PC-9 (cell line): ENCODE results near the gene UBL4A. TPM values are rescaled to one million over a fixed set of nuclear protein-coding genes. Genes with fewer than 3 reads are reported as not detected.

ENCODE experiments used
- BruUV-seq: library from RNA; stranded (reverse); fragments of 400-500 nt; replicated peaks from 2 replicates; lab custom pipeline; 2021; lab: Mats Ljungman, UMichigan
- CTCF ChIA-PET: fragments of 300-600 bp; sonication (Branson Sonifier 250); formaldehyde crosslinking; loops from one replicate; lab custom pipeline; 2022; ENCODE audit warnings: antibody characterized with exemption; lab: Charles Lee
- POLR2A ChIA-PET: fragments of 300-600 bp; sonication (Branson Sonifier 250); formaldehyde crosslinking; loops from one replicate; lab custom pipeline; 2022; ENCODE audit warnings: antibody characterized with exemption; ENCODE audit not compliant: unreplicated experiment; lab: Charles Lee
- DNase-seq, 2 experiments: peaks; one replicate each; pipeline versions ENCODE4 v3.0.0 to v3.0.0-alpha.2; 2015 to 2022; ENCODE audit warnings: mixed read lengths in 1 of 2
- H2AFZ ChIP-seq: fragments of 200-600 bp; sonication (generic); 2 replicates; pipeline ENCODE4 v1.8.1; 2017; ENCODE audit warnings: antibody characterized with exemption
- H3F3A ChIP-seq: fragments of 200-600 bp; sonication (generic); 2 replicates; pipeline ENCODE4 v1.8.1; 2017; ENCODE audit warnings: antibody characterized with exemption, mild to moderate bottlenecking, low read depth; ENCODE audit not compliant: insufficient read depth
- H3K27ac ChIP-seq: fragments of 200-600 bp; sonication (generic); 2 replicates; pipeline ENCODE4 v1.6.1; 2016; ENCODE audit warnings: mixed run types
- H3K27me3 ChIP-seq: fragments of 200-600 bp; sonication (generic); 2 replicates; pipeline ENCODE4 v1.6.1; 2016; ENCODE audit warnings: low read depth, mixed run types; ENCODE audit not compliant: insufficient read depth
- H3K36me3 ChIP-seq: fragments of 200-600 bp; sonication (generic); 2 replicates; pipeline ENCODE4 v1.6.1; 2016; ENCODE audit warnings: low read depth, mixed run types
- H3K4me1 ChIP-seq: fragments of 200-600 bp; sonication (generic); replicated peaks from 2 replicates; pipeline ENCODE4 v1.6.1; 2016; ENCODE audit warnings: mixed run types; ENCODE audit not compliant: insufficient read depth
- H3K4me2 ChIP-seq: fragments of 200-600 bp; sonication (generic); 2 replicates; pipeline ENCODE4 v1.6.1; 2017; ENCODE audit warnings: mixed run types
- H3K4me3 ChIP-seq: fragments of 200-600 bp; sonication (generic); 2 replicates; pipeline ENCODE4 v1.6.1; 2016; ENCODE audit warnings: mixed run types
- H3K79me2 ChIP-seq: fragments of 200-600 bp; sonication (generic); 2 replicates; pipeline ENCODE4 v1.6.1; 2017; ENCODE audit warnings: low read depth, mixed run types
- H3K9me2 ChIP-seq: fragments of 200-600 bp; sonication (generic); 2 replicates; pipeline ENCODE4 v1.8.1; 2017; ENCODE audit warnings: mild to moderate bottlenecking; ENCODE audit not compliant: insufficient read depth
- H3K9me3 ChIP-seq: fragments of 200-600 bp; sonication (generic); 2 replicates; pipeline ENCODE4 v1.8.1; 2016; ENCODE audit warnings: low read depth; ENCODE audit not compliant: insufficient read depth
- H4K20me1 ChIP-seq: fragments of 200-600 bp; sonication (generic); 2 replicates; pipeline ENCODE4 v1.8.1; 2017; ENCODE audit not compliant: insufficient read depth
- CTCF ChIP-seq: fragments of 200-600 bp; sonication (generic); conservative IDR thresholded peaks from 2 replicates; pipeline ENCODE4 v1.6.1; 2017; ENCODE audit warnings: mixed run types, antibody characterized with exemption, mild to moderate bottlenecking, moderate library complexity
- EZH2 ChIP-seq: fragments of 200-600 bp; sonication (generic); IDR thresholded peaks from 2 replicates; pipeline ENCODE4 v1.8.0; 2017; ENCODE audit warnings: antibody characterized with exemption, low read depth
- intact Hi-C: fragments of 100-400 bp; cut with micrococcal nuclease; formaldehyde crosslinking; loops from one replicate; pipeline ENCODE4 v1.10.0; 2022; ENCODE audit not compliant: unreplicated experiment
- total RNA-seq: library from RNA; stranded (reverse); gene quantifications from 2 replicates; pipeline ENCODE4 v1.2.3, GENCODE V29; 2021

Gene UBL4A
- total RNA-seq, 1 experiment from 2014 or later, result 80.7 TPM

GRCh38 chrX:154470434-154470833 lies 16.0 kb downstream of the UBL4A start:
- Histone ChIP-seq H2AFZ (no peak overlapping the region), H3K36me3 (no peaks in the 10 kb centered on the region), H3F3A (no peaks in the 10 kb centered on the region), H3K9me3 (no peaks in the 10 kb centered on the region), H4K20me1 (no peaks in the 10 kb centered on the region), H3K9me2 (no peaks in the 10 kb centered on the region), H3K27ac (no peak overlapping the region), H3K4me1 (no peaks in the 10 kb centered on the region), H3K4me2 (no peak overlapping the region), H3K79me2 (no peaks in the 10 kb centered on the region), H3K27me3 (no peaks in the 10 kb centered on the region), H3K4me3 (no peak overlapping the region)
- CTCF ChIA-PET, result no interaction called here
- TF ChIP-seq EZH2 (no peak), CTCF (no peak)
- intact Hi-C loops, result no loop called here
- no TSS peak for BruUV-seq
- POLR2A ChIA-PET, result no interaction called here
- no peak for DNase-seq

- Histone ChIP-seq H3K9me3 (no peaks in the 10 kb centered on the region), H3F3A (no peaks in the 10 kb centered on the region), H4K20me1 (no peaks in the 10 kb centered on the region), H3K4me3 (no peak overlapping the region), H3K4me2 (no peak overlapping the region), H3K9me2 (no peaks in the 10 kb centered on the region), H3K27me3 (no peaks in the 10 kb centered on the region), H3K79me2 (no peaks in the 10 kb centered on the region), H3K4me1 (no peaks in the 10 kb centered on the region), H3K36me3 (no peaks in the 10 kb centered on the region), H2AFZ (no peak overlapping the region), H3K27ac (no peak overlapping the region)
- no peak for TF ChIP-seq CTCF
- no TSS peak for BruUV-seq
- POLR2A ChIA-PET, result no interaction called here
- intact Hi-C loops, result no loop called here
- CTCF ChIA-PET, result no interaction called here
- DNase-seq, result no peak
These were observed 16.5 kb downstream of the UBL4A start for GRCh38 chrX:154469880-154470279.

GRCh38 chrX:154469114-154469513 lies 17.3 kb downstream of the UBL4A start:
- ChIA-PET CTCF (no interaction called here), POLR2A (no interaction called here)
- no peaks in the 10 kb centered on the region for H4K20me1 ChIP-seq
- no peak overlapping the region for H3K27ac ChIP-seq
- no peaks in the 10 kb centered on the region for H3K79me2 ChIP-seq
- no TSS peak for BruUV-seq
- no peaks in the 10 kb centered on the region for H3K9me3 ChIP-seq
- no peak overlapping the region for H2AFZ ChIP-seq
- no peaks in the 10 kb centered on the region for H3K36me3 ChIP-seq
- no peaks in the 10 kb centered on the region for H3F3A ChIP-seq
- no peak overlapping the region for H3K4me2 ChIP-seq
- intact Hi-C loops, result no loop called here
- no peak overlapping the region for H3K4me3 ChIP-seq
- DNase-seq, result no peak
- H3K9me2 ChIP-seq, result no peaks in the 10 kb centered on the region
- H3K4me1 ChIP-seq, result no peaks in the 10 kb centered on the region
- TF ChIP-seq EZH2, result no peak
- no peak for TF ChIP-seq CTCF
- no peaks in the 10 kb centered on the region for H3K27me3 ChIP-seq
